Common myeloid progenitor, CD34-positive (primary cell): ENCODE results near the gene USP34.
"Not testable (repeated sequence)": the region's sequence is repeated elsewhere in the genome, so short reads cannot be mapped to it uniquely, and the experiment has no call there.

ENCODE experiments used
- CTCF ChIA-PET: fragments of 350-600 bp; sonication (Branson Sonifier 250); formaldehyde crosslinking; loops from one replicate; lab custom pipeline; 2021; ENCODE audit warnings: antibody characterized with exemption; lab: Charles Lee
- POLR2A ChIA-PET: fragments of 350-600 bp; sonication (Branson Sonifier 250); formaldehyde crosslinking; loops from one replicate; lab custom pipeline; 2021; ENCODE audit warnings: antibody characterized with exemption; lab: Charles Lee
- DNase-seq, 3 donors: peaks; one replicate each; pipeline versions ENCODE4 v3.0.0 to v3.0.0-alpha.2; 2013
- H3K27ac ChIP-seq, 2 experiments: 1 replicate in 1 of 2; 2 replicates in 1 of 2; pipeline ENCODE4 v1.7.0; 2013; ENCODE audit warnings: inconsistent platforms in 2 of 2, low read length in 2 of 2, mild to moderate bottlenecking in 2 of 2, low read depth in 1 of 2, moderate library complexity in 1 of 2; ENCODE audit not compliant: severe bottlenecking in 2 of 2, insufficient read depth in 1 of 2, poor library complexity in 1 of 2
- H3K27me3 ChIP-seq, 5 experiments: replicated peaks in 2 of 5; 1 replicate in 3 of 5; 2 replicates in 2 of 5; pipeline versions ENCODE4 v1.6.1 to v1.7.0; 2013; ENCODE audit warnings: low read length in 4 of 5, mild to moderate bottlenecking in 2 of 5, moderate library complexity in 2 of 5, inconsistent platforms in 1 of 5; ENCODE audit not compliant: insufficient read depth in 5 of 5, control insufficient read depth in 4 of 5
- H3K36me3 ChIP-seq, 4 experiments: 1 replicate in 2 of 4; 2 replicates in 2 of 4; pipeline versions ENCODE4 v1.6.1 to v1.7.0; 2013; ENCODE audit warnings: low read length in 3 of 4, control low read depth in 1 of 4, mild to moderate bottlenecking in 1 of 4; ENCODE audit not compliant: control insufficient read depth in 4 of 4, insufficient read depth in 4 of 4
- H3K4me1 ChIP-seq, 4 experiments: 1 replicate in 3 of 4; 2 replicates in 1 of 4; pipeline versions ENCODE4 v1.6.1 to v1.7.1; 2013; ENCODE audit warnings: low read length in 3 of 4, mild to moderate bottlenecking in 3 of 4, control low read depth in 1 of 4, inconsistent platforms in 1 of 4, moderate library complexity in 1 of 4; ENCODE audit not compliant: control insufficient read depth in 4 of 4, insufficient read depth in 4 of 4; ENCODE audit errors: control extremely low read depth in 1 of 4
- H3K4me3 ChIP-seq, 7 experiments: 1 replicate in 4 of 7; 2 replicates in 3 of 7; pipeline versions ENCODE4 v1.5.1 to v1.7.0; 2013; ENCODE audit warnings: mild to moderate bottlenecking in 7 of 7, low read length in 6 of 7, moderate library complexity in 6 of 7, inconsistent platforms in 2 of 7, low read depth in 2 of 7, control low read depth in 1 of 7; ENCODE audit not compliant: insufficient read depth in 4 of 7, control insufficient read depth in 1 of 7; ENCODE audit errors: extremely low read depth in 1 of 7
- H3K9me3 ChIP-seq, 5 experiments: 1 replicate in 4 of 5; 2 replicates in 1 of 5; pipeline versions ENCODE4 v1.6.1 to v1.7.1; 2013; ENCODE audit warnings: low read length in 4 of 5, mild to moderate bottlenecking in 2 of 5, inconsistent platforms in 1 of 5, low read depth in 1 of 5, moderate library complexity in 1 of 5; ENCODE audit not compliant: control insufficient read depth in 4 of 5, insufficient read depth in 2 of 5; ENCODE audit errors: control extremely low read depth in 1 of 5
- WGBS: methylation state at CpG from one replicate; pipeline ENCODE4 v1.1.5; 2013; ENCODE audit not compliant: insufficient coverage; 5-methylcytosine and 5-hydroxymethylcytosine counted together

The USP34 gene

DNA sequence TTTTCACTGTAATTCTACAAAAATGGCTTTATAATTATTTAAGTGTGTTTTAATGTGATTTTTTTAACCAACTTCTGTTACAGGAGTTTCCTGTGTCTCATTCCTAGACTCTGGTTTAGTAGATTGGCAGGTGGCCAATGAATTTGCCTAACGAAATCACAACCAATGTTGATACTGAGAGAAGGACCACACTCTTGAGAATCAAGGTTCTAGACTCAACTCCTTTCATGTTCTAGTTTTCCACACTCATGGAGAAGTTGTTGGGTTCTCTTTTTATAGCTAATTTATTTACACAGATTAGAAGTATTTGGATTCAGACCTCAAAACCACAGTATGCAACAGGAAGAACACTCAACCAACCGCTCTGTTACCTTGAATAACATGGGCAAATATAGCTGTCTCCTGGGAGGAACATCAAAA lies 22.6 kb upstream of the USP34 start:
- Histone ChIP-seq H3K4me1 (peaks cover 0 to 16% (median 14%) of the 10 kb centered on the region in 4 experiments), H3K27me3 (no peaks in the 10 kb centered on the region), H3K27ac (peak overlapping the region; percentile 7 to 51), H3K36me3 (peaks cover 18 to 83% (median 56%) of the 10 kb centered on the region in 4 experiments), H3K4me3 (no peak overlapping the region), H3K9me3 (no peaks in the 10 kb centered on the region)
- peak; percentile 11 to 66 (median 60) for DNase-seq
- WGBS = no CpG with 5 or more reads among the region's 2 CpGs
- ChIA-PET POLR2A (no interaction called here), CTCF (interaction anchor here (0.6 to 1.2 kb wide), 3 partner anchors 25 to 67 kb away, joined by 3 read pairs; no protein-coding TSS in a partner anchor)

GRCh38 chr2:61492476-61492875 lies 21.6 kb upstream of the USP34 start:
- H3K27me3 ChIP-seq = no peaks in the 10 kb centered on the region
- no peak overlapping the region for H3K4me3 ChIP-seq
- peaks cover 0 to 16% (median 14%) of the 10 kb centered on the region in 4 experiments for H3K4me1 ChIP-seq
- no peak overlapping the region for H3K27ac ChIP-seq
- no peaks in the 10 kb centered on the region for H3K9me3 ChIP-seq
- POLR2A ChIA-PET = interaction anchor here (0.5 kb wide), 1 partner anchor 36 kb away, joined by 3 read pairs; no protein-coding TSS in a partner anchor
- CTCF ChIA-PET = interaction anchor here (0.5 to 1.0 kb wide), 3 partner anchors 16 to 50 kb away, joined by 3 to 4 read pairs (median 3); no protein-coding TSS in a partner anchor
- no peak for DNase-seq
- H3K36me3 ChIP-seq = peaks cover 21 to 83% (median 56%) of the 10 kb centered on the region in 4 experiments
- 100% methylated on average over 2 of the region's 2 CpGs for WGBS

DNA sequence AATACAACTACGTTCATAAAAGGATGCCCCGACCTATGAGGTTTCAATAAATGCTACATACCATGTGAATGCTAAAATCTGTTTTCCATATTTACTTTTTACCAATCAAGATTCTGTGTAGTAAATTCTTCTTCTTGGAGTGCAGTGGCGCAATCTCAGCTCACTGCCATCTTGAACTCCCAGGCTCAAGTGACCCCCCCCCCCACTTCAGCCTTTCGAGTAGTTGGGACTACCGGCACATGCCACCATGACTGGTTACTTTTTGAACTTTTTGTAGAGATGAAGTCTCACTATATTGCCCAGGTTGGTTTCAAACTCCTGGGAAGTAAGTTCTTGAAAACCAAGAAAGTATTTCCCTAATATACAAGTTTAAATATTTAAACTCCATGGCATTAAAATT lies 14.4 kb upstream of the USP34 start:
- 93% methylated on average over 2 of the region's 5 CpGs for WGBS
- ChIA-PET CTCF (interaction anchor here (0.8 to 3.7 kb wide), 3 partner anchors 13 to 69 kb away, joined by 3 to 11 read pairs (median 3); no protein-coding TSS in a partner anchor), POLR2A (no interaction called here)
- H3K27me3 ChIP-seq = no peaks in the 10 kb centered on the region
- no peak overlapping the region for H3K4me3 ChIP-seq
- H3K27ac ChIP-seq = no peak overlapping the region
- H3K36me3 ChIP-seq = peaks cover 19 to 81% (median 56%) of the 10 kb centered on the region in 4 experiments
- H3K4me1 ChIP-seq = no peaks in the 10 kb centered on the region
- H3K9me3 ChIP-seq = no peaks in the 10 kb centered on the region
- no peak for DNase-seq

DNA sequence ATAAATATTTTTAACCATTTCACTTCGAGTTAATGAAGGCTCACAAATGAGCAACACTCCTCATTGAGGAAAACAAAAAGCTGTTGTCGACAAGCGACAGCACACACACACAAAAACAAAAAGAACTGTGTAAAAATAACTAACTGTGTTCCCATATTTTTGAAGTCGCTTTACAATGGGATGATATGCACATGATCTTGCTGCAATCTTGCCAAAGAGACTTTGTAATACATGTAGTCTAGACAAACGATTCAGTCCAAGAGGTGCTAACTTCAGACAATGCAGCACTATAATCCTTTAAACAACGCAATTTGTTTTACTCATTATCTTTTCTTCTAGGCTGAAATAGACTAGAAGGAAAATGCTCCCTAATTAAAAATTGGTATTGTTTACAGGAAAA lies 7.2 kb upstream of the USP34 start:
- no peak overlapping the region for H3K27ac ChIP-seq
- CTCF ChIA-PET = interaction anchor here (1.2 kb wide), 1 partner anchor 52 kb away, joined by 3 read pairs; no protein-coding TSS in a partner anchor

DNA sequence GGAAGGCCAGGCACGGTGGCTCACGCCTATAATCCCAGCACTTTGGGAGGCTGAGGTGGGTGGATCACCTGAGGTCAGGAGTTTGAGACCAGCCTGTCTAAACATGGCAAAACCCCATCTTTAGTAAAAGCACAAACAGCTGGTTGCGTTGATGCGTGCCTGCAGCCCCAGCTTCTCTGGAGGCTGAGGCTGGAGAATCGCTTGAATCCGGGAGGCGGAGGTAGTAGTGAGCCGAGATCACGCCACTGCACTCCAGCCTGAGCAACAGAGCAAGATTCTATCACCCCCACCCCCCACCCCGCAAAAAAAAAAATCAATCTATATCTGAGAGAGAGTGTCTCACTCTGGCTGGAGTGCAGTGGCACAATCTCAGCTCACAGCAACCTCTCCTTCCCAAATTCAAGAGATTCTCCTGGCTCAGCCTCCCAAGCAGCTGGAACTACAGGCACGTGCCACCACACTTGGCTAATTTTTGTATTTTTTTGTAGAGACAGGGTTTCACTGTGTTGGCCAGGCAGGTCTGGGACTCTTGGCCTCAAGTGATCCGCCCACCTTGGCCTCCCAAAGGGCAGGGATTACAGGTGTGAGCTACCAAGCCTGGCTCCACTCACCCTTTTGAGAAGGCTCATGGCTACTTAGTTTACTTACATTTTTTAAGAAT lies 6.2 kb upstream of the USP34 start:
- H3K36me3 ChIP-seq = peaks cover 3 to 53% (median 30%) of the 10 kb centered on the region in 4 experiments
- DNase-seq, H3K4me3 ChIP-seq, H3K4me1 ChIP-seq, H3K27me3 ChIP-seq, H3K27ac ChIP-seq, H3K9me3 ChIP-seq, POLR2A ChIA-PET: not testable (repeated sequence)
- 100% methylated on average over 4 of the region's 12 CpGs for WGBS
- CTCF ChIA-PET = interaction anchor here (0.6 to 1.2 kb wide), 3 partner anchors 16 to 180 kb away, joined by 3 to 4 read pairs (median 3); no protein-coding TSS in a partner anchor

More for the DNA sequence above, 7.2 kb upstream of the USP34 start:
- POLR2A ChIA-PET = no interaction called here
- DNase-seq = no peak
- H3K4me1 ChIP-seq = no peaks in the 10 kb centered on the region
- H3K4me3 ChIP-seq = no peak overlapping the region
- 100% methylated on average over 1 of the region's 6 CpGs for WGBS
- peaks cover 7 to 63% (median 39%) of the 10 kb centered on the region in 4 experiments for H3K36me3 ChIP-seq
- no peaks in the 10 kb centered on the region for H3K9me3 ChIP-seq
- no peaks in the 10 kb centered on the region for H3K27me3 ChIP-seq

- H3K36me3 ChIP-seq = peaks cover 0 to 6% (median 2%) of the 10 kb centered on the region in 4 experiments
- DNase-seq = peak in 2 of 3 donors; percentile 63 to 72
- CTCF ChIA-PET = interaction anchor here (0.7 to 2.1 kb wide), 3 partner anchors 13 to 51 kb away, joined by 3 to 6 read pairs (median 4); no protein-coding TSS in a partner anchor
- POLR2A ChIA-PET = interaction anchor here (1.2 to 1.4 kb wide), 2 partner anchors 10 to 46 kb away, joined by 4 read pairs; no protein-coding TSS in a partner anchor
- H3K4me3 ChIP-seq = peak overlapping the region; percentile 71 to 98 (median 93)
- peak overlapping the region; percentile 99 for H3K27ac ChIP-seq
- no peaks in the 10 kb centered on the region for H3K9me3 ChIP-seq
- peaks cover 12 to 25% (median 17%) of the 10 kb centered on the region in 4 experiments for H3K4me1 ChIP-seq
- no peaks in the 10 kb centered on the region for H3K27me3 ChIP-seq
- 45% methylated on average over 19 of the region's 19 CpGs for WGBS
Observed at GRCh38 chr2:61471905-61472805, 1.3 kb upstream of the USP34 start.
